AG08395 (cell line): Measurements from ENCODE around the gene IPCEF1.
"Not testable (repeated sequence)": the region's sequence is repeated elsewhere in the genome, so short reads cannot be mapped to it uniquely, and the experiment has no call there.

Source experiments
- DNase-seq: peaks from one replicate; pipeline ENCODE4 v3.0.0; 2012; ENCODE audit warnings: mixed read lengths, low spot score

The IPCEF1 gene

DNA sequence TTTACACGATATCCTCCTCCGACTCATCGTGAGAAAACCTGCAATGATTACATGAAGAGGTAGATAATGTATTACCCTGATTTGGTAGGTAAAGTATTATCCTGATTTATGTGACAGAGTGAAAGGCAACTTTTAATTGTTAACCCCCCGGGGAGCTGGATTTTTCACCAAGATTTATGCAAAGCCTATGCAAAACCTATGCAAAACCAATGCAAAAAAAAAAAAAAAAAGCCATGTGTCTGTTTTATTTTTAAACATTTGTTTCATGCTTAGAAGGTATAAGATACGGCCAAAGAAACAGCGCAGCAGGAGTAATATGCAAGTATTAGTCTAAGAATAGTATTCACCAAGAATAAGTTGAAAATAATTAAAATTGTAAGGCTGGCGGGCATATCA lies 109.9 kb downstream of the IPCEF1 start:
- no peak for DNase-seq

DNA sequence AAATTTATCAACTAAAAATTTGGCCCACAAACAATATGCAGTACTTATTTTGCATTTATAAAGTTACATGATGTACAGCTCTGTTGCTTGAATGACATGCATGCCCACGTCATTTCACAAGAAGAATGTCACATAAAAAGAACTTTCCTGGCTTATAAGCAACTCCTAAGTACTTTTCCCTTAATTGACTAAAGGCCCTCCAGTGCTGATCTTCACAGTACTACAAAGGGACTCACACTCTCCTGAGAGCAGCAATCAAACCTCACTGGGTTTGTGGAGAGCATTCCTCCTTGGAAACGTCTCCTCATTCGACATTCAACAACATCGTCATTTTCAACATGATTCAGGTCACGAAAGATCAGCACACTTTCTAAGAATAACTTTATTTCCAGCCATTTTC lies 111.1 kb downstream of the IPCEF1 start:
- no peak for DNase-seq

DNA sequence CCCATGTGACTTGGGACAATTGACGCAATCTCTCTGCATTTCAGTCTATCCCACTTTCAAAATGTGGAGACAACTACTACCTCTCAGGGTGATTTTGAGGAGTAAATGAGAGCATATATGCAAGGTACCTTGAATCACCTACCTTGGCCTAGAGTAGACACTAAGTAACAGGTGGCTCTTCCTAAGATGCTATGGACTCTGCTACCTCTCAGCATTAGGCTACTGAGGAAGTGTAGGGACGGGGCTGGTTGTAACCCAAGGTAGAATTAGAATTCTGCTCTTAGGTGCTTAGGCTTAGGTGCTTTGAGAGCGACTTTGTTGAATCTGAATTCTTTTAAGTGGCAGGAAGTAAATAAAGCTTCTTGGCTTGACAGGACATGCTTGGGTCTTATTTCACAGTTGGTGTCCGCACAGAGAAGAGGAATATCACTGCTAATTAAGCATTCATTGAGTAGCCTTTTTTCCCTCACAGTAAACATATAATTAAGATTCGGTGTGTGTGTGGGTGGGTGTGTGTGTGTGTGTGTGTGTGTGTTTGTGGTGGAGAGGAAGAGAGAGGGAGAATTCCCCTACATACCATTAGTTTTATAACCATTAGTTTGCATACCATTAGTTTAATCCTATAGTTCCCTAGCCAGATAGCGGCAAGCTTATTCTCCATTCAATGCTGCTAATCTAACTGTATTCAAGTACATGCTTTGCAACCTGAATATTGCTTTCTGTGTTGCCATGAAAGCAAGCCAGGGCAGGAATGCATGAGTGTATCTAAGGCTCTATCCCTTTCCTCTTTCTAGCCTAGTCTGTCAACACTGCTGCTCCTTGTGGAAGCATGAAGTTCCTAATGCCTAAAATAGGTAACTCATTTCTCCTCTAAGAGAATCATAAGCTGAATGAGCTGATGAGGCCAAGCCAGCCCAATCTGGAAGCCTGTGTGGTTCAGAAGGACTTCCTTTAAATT lies 112.5 kb downstream of the IPCEF1 start:
- no peak for DNase-seq

DNA sequence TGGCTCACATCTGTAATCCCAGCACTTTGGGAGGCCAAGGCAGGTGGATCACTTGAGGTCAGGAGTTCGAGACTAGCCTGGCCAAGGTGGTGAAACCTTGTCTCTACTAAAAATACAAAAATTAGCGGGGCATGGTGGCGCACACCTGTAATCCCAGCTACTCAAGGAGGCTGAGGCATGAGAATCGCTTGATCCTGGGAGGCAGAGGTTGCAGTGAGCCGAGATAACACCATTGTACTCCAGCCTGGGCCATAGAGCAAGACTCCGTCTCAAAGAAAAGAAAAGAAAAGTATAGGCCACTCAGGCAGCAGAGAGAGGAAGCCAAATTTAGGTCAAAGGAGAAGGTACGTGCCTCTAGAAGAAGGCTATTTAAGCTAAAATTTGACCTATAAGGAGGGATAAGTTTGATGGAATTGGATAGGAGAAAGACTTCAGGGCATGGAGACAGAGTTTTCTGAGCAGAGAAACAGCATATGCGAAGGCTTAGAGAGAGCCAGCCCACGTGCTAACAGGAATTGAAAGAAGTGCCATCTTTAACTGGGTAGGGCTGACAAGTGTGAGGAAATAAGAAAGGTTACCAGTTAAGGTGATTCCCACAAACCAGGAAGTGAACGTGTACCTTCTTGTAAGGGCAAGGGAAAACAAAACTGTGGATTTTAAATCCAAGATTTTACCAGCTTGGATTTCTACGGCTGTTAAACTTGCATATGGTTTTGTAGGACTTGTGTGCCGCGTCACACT lies 113.8 kb downstream of the IPCEF1 start:
- DNase-seq, result no peak

DNA sequence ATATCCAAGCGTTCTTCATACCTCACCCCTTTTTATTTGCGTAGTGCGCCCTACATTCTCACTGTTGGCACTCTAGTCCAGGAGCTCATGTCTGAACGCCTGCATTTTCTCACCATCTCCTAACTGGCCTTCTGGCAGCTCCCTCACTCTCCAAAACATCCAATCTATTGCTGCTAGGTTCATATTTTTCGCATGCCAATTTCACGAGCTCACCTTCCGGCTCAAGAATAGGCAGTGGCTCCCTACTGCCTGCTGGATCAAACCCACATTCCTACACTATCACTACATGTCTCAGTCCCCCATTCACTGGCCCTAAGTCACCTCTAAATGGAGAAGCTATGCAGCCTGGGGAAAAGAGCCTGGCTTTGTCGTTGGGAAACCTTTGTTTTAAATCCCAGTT lies 115.0 kb downstream of the IPCEF1 start:
- DNase-seq, result no peak

DNA sequence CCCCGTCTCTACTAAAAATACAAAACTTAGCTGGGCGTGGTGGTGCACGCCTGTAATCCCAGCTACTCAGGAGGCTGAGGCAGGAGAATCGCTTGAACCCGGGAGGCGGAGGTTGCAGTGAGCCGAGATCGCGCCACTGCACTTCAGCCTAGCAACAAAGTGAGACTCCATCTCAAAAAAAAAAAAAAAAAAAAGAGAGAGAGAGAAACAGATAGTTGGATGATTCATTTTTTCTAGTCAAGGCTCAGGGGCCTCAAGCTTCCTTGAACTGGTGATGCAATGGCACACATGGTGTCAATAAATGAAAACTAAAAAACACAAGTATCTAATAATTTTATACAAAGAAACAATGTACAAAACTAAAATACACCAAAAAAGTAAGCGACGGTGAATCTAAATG lies 115.5 kb downstream of the IPCEF1 start:
- DNase-seq, result not testable (repeated sequence)

DNA sequence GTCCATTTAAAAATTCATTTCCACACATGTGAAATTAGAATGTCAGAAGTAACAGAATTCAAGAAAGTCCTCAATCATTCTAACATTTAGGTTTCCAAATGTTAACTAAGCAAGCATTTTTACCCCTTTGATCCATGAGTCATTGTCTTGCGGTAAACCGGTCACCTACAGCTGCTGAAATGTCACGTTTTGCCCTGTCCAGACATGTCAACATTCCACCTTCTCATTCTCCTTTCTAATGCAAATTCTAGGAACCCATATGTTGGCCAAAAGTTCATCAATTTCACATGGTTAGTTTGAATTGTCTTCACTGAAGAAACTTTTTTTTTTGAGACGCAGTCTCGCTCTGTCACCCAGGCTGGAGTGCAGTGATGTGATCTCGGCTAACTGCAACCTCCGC lies 117.2 kb downstream of the IPCEF1 start:
- no peak for DNase-seq

DNA sequence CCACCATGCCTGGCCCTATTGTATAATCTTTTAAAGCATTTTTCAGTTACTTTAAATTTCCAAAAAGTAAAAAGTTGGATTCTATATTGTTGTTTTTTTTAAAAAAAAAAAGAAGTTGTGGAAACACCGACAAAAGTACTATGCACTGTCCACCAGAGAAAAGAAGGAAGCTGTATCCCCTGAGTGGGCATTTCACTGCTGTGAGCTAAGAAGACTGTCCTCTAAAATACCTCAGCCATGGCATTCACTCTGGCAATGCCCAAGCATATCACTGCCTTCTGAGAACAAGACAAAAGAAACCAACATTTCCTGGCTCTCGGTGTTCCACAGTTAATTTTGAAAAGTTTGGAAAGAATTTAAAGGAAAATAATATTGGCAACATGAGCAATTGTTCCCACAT lies 117.8 kb downstream of the IPCEF1 start:
- no peak for DNase-seq

DNA sequence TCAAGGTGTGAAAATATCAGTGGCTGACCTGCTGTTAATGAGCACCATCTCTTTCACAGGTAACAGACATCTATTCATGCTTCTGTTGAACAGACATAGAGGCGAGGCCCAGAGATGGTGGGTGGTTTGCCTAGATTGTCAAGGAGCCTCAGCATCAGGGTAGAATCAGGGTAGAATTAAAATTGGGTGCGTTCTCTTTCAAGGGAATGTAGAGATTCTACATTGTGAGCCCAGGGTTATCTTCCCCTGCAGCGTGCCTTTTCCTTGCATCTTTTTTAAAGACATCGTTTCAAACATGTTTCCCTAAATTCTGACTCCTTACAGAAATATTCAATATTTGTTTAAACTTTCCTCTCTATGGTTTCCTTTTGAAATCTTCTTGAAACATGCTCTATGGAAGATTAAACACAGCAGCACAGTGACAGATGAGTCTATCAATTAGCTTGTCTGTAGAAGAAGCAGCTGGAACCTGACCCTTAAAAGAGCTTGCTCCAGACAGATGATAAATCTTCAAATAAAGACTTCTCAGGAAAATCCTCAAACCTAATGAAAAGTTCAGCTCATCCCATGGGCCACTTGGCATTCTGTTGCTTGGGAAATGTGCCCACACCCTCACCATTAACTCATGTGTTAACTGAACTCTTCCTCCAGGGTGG lies 119.8 kb downstream of the IPCEF1 start:
- DNase-seq, result no peak

DNA sequence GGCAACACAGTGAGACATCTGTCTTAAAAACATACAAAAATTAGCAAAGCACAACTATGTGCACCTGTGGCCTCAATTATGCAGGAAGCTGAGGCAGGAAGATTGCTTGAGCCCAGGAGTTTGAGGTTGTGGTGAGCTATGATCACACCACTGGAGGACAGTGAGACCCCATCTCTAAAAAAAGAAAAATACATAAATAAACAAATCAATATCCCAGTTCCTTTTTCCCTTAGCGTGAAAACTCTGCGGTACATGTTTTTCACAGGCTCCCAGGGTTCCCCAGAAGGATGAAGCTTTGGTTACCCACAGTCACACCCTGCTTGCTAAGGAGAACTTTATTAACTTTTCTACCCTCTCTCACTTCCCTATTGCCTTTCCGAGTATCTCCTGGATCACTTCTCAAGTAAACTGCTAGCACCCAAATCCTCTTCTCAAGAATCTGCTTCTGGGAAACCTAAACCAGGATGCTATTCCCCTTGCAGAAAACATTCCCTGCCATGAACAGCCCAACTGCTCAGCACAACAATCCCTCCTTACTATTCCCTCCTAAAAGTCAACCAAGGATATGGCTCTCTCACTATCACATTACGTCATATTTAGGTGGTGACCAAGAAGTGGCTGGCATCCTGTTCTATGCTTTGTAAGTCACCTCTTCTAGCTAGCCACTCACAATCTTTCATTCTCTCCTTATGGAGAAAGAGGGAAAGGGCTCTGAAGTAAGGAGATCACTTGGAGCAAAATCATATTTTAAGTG lies 122.4 kb downstream of the IPCEF1 start:
- no peak for DNase-seq

DNA sequence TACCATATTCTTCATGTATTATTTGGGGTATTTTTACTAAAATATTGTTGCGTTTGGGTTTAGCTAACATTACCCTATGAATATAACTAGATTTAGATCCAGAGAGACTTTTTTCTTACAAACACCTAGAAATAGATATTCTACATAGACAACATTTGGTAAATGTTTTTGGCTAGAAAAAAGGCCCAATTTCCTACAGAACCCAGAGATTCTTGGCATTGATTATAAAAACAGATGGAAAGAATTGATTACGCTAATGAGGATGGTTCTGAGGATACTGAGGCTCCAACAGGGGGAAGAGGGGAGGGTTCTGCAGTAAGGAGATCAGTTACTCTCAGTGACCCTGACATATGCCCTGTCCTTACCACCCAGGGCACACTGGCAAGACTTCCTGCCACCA lies 123.2 kb downstream of the IPCEF1 start:
- no peak for DNase-seq

DNA sequence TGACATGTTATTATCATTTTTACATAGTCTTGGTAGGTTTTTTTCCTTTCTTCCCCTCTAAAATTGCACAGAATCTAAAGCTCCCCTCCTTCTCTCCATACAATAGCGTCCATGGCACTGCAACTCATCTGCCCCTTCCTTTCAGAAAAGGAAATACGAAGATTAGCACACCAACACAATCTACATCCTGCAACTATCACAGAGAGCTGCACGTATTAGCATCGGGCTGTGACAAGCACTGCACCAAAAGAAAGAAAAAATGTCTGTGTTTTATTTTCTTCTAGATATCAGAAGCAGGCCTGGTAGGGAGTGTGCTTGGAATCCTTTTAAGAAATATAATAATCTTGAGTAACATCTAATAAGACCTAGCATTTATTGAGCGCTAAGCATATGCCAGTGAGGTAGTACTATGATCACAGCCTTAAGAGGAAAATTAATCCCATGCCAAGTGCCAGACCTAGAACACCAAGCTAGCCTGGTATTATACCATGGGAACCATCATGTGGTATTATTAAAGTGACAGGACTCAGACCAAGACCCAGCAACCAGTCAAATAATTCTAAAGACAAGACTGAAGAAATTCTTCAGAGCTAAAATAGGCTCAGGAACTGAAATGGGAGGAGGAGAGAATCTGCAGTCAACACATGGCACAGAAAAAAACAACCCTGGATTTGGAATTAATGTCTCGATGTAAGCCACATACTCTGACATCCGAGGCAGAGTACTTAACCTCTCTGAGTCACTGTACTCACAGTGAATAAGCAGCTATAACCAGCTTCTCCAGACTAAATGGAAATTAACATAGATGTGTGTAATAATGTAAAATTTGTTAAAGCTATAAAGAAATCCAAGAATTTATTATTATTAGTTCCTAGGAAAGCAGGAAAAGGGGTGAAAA lies 124.3 kb downstream of the IPCEF1 start:
- DNase-seq, result peak; percentile 11

DNA sequence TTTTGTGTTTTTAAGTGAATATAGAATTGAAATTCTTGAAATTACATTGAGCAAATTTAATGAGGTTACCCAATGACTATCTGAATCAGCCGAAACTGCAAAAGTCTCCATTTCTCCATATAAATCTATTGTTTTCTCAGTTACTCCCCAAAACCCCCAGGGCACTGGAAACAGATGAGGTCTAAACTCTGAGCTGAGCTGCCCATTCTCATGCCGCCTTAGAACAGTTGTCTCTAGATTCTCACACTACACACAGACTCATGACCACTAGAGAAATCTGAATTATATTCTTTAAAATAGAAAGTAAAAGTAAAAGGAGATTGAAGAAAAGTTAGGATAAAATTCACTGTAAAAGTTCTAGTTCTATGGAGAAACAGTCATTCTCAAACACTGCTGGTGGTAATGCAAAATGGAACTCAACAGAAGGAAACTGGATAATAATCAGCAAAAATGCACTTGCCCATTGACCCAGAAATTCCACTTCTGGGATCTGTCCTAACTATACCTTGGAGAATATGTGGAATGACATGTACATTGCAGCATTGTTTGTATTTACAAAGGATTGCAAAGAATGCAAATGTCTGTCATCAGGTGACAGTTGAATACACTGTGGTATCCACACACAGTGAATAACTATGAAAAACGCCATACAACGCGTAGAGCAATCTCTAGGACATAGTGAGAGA lies 125.5 kb downstream of the IPCEF1 start:
- DNase-seq, result no peak

DNA sequence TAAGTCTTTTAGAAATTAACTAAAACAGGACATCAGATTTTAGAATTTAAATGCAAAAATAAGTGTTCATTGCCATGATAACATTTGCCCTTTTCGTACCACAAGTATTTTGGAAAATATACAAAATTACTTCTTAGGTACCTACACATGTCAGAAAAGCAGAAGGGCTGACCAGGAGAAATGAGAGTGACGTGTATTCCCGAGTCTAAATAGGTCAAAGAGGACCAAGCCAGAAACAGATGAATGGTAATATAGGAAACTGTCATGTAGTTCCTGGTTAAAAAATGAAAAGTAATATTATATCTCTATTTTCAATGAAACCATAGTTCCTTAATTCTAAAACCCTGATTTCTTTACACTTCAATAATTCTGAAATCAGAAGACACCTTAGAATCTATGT lies 126.2 kb downstream of the IPCEF1 start:
- DNase-seq, result no peak

DNA sequence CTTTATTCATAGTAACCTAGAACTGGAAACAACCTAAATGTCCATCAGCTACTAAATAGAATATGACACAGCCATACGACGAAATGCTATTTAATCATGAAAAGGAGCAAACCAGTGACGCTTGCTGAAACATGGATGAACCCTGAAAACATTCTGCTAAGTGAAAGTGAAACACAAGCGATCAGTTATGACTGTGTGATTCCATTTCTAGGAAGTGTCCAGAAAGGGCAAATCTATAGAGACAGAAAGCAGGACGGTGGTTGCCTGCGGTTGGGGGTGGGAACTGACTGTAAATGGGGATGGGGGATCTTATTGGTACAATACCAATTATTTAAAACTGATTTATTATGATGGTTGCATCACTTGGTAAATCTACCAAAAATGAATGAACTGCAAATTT lies 126.8 kb downstream of the IPCEF1 start:
- DNase-seq, result no peak

DNA sequence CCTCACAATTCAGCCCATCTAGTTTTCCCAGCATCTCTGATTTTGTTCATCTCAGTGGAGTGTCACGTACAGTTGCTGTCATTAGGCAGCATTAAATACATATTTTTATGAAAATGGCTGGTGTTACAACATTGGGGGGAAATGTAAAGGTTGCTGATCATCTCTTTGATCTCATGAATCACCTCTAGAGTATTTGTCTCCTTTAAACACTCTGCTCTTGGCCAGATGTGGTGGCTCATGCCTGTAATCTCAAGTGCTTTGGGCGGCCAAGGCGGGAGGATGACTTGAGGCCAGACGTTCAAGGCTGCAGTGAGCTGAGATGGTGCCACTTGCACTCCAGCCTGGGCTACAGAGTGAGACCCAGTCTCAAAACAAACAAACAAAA lies 128.1 kb downstream of the IPCEF1 start:
- DNase-seq, result no peak

DNA sequence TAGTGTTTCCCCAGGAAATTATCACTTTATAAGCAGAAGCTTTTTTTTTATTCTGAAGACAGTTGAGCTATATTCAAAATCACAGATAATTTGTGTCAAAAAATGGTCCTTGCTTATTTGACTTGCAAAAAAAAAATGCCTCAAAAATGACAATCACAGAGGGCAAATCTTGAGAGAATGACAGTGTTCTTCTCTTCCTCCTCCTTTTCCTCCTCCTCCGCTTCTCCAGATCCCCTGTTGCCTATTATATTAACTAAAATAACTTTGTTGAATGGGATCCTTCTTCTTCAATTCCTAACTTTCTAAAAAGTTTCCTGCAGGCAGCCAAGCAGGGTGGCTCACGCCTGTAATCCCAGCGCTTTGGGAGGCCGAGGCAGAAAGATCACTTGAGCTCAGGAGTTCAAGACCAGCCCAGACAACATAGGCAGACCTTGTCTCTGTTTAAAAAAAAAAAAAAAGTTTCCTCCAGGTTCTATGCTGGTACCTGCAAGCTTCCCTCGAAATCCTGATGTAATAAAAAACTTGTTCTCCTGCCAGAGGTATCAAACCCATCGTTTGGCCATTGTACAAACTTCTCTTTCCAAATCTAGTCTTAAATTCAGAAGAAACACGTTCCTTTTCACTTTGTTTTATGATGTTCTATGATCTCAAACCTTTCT lies 128.6 kb downstream of the IPCEF1 start:
- no peak for DNase-seq

DNA sequence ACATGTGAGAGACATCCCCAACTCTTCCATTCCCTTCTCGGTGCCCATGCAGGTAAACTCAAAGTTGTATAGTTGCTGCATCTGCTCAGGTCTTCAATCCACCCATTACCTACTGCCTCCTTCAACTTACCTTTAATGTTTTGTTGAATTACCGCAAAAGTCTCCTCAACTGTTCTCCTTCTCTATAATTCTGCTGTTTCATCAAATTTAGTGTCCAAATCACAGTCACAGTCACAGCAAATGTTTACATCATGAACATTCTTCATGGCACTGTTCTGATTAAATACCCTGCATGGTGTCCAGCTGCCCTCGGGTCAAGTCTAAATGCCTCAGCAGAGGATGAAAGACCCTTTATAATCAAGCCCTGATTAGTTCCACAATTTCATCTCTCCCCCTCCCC lies 130.1 kb downstream of the IPCEF1 start:
- no peak for DNase-seq

DNA sequence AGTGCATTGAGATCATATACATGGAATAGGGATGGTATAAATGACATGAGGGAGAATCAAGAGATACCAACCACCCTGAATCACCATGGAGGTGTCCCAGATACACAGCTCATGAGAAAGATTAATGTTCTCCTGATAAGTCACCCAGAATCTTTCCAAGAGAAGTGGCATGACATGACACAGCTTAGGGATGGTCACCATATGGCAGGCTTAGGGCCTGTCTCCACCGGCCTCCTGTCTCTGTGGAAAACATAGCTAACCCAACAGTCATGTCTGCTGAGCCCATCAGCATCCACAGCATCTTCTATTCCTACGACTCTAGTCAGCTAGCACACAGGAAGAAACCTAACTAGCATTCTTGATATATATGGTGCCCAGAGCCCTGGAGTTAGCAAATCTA lies 133.3 kb downstream of the IPCEF1 start:
- peak; percentile 14 for DNase-seq

DNA sequence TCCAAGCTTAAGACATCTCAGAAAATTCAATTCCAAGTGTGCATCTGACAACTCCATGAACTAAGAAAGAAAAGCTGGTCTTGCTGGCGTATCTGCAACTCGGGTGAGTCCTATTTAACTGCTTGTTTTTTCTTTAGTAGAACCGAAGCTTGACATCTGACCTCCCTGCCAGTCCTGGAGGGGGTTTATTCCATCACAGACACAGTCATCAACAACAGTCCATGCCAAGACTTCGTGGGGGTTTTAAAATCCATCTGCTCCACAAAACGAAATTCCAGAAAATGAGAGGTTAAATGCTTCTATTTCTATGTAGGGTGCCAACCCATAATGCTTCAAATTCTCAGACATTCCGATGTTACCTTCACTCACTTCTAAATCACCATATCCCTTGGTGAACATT lies 133.9 kb downstream of the IPCEF1 start:
- no peak for DNase-seq
